ENCODE measurements around the gene ADAMTS12.

GRCh38 chr5:33720176-33720575 lies 171.6 kb downstream of the ADAMTS12 start:
- no peak for TF ChIP-seq ATF1 (CRISPR knock-in tag; IDR thresholded peaks at IDR 0.05)
- no peak for TF ChIP-seq ATF1 (tag; IDR thresholded peaks at IDR 0.05)
- no peak for TF ChIP-seq MAZ (CRISPR knock-in tag; conservative IDR thresholded peaks at IDR 0.05 in 1 of 2, IDR thresholded peaks at IDR 0.05 in 1 of 2)
- TF ChIP-seq ZNF696 (CRISPR knock-in tag; conservative IDR thresholded peaks at IDR 0.05), result no peak
- no peak for TF ChIP-seq TCF7 (IDR thresholded peaks at IDR 0.05; ENCODE audit: borderline replicate concordance)
- TF ChIP-seq, protein P1, sequence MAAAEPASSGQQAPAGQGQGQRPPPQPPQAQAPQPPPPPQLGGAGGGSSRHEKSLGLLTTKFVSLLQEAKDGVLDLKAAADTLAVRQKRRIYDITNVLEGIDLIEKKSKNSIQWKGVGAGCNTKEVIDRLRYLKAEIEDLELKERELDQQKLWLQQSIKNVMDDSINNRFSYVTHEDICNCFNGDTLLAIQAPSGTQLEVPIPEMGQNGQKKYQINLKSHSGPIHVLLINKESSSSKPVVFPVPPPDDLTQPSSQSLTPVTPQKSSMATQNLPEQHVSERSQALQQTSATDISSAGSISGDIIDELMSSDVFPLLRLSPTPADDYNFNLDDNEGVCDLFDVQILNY (CRISPR knock-in tag; IDR thresholded peaks at IDR 0.05), result no peak
- TF ChIP-seq, protein P2, sequence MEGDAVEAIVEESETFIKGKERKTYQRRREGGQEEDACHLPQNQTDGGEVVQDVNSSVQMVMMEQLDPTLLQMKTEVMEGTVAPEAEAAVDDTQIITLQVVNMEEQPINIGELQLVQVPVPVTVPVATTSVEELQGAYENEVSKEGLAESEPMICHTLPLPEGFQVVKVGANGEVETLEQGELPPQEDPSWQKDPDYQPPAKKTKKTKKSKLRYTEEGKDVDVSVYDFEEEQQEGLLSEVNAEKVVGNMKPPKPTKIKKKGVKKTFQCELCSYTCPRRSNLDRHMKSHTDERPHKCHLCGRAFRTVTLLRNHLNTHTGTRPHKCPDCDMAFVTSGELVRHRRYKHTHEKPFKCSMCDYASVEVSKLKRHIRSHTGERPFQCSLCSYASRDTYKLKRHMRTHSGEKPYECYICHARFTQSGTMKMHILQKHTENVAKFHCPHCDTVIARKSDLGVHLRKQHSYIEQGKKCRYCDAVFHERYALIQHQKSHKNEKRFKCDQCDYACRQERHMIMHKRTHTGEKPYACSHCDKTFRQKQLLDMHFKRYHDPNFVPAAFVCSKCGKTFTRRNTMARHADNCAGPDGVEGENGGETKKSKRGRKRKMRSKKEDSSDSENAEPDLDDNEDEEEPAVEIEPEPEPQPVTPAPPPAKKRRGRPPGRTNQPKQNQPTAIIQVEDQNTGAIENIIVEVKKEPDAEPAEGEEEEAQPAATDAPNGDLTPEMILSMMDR (IDR thresholded peaks at IDR 0.05 in 2 of 3, conservative IDR thresholded peaks at IDR 0.05 in 1 of 3; ENCODE audit: insufficient read depth in 2 of 3, low read depth in 1 of 3, low read length in 3 of 3), result no peak
- TF ChIP-seq EGR1 (conservative IDR thresholded peaks at IDR 0.05), result no peak
- no peak for TF ChIP-seq EZH2 (IDR thresholded peaks at IDR 0.05; ENCODE audit: borderline replicate concordance, low read depth, low read length)
- no peak for TF ChIP-seq TBL1XR1 (IDR thresholded peaks at IDR 0.05; ENCODE audit: low read length in 2 of 2)
- no peak for TF ChIP-seq HDGF (IDR thresholded peaks at IDR 0.05)
- TF ChIP-seq CEBPZ (IDR thresholded peaks at IDR 0.05; ENCODE audit: borderline replicate concordance, low read depth, low read length), result no peak
- TF ChIP-seq POLR2A (conservative IDR thresholded peaks at IDR 0.05), result no peak
- TF ChIP-seq SP2 (IDR thresholded peaks at IDR 0.05; ENCODE audit: extremely low read depth, low read depth, low read length, poor library complexity, severe bottlenecking), result no peak
